DOHH2 (cell line): ENCODE results near the gene MAPK11.

Source experiments
- EZH2phosphoT487 ChIP-seq: fragments of 200-600 bp; sonication (generic); IDR thresholded peaks from 2 replicates; pipeline ENCODE4 v1.6.1; 2017; ENCODE audit warnings: borderline replicate concordance, mild to moderate bottlenecking, antibody characterized with exemption, low read length, moderate library complexity, mixed read lengths
- TF ChIP-seq, protein P1 (sequence below): fragments of 200-600 bp; sonication (generic); IDR thresholded peaks from one replicate; pipeline ENCODE4 v1.5.1; 2014; ENCODE audit warnings: antibody characterized with exemption, mild to moderate bottlenecking, low read depth, low read length; ENCODE audit not compliant: poor library complexity, severe bottlenecking

DNA sequence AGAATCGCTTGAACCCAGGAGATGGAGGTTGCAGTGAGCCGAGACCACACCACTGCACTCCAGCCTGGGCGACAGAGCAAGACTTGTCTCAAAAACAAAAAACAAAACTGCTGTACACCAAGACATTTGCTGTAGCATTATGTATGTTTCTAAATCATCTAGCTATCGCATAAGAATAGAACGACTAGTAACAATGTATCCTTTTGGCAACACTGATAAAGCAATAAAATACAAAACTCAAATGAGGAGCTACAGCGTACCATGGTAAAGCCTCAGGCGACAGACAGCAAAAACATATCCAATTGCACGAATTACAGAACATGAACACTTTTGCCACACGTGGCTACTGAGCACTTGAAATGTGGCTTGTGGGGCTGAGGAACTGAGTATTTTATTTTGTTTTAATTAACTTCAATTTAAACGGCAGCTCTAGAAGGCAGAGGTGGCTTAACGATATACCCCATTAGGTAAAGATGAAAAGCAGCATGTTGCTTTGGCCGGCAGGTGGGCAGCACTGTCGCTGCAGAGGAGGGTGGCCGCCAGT lies 27.7 kb downstream of the MAPK11 start:
- TF ChIP-seq, protein P1, sequence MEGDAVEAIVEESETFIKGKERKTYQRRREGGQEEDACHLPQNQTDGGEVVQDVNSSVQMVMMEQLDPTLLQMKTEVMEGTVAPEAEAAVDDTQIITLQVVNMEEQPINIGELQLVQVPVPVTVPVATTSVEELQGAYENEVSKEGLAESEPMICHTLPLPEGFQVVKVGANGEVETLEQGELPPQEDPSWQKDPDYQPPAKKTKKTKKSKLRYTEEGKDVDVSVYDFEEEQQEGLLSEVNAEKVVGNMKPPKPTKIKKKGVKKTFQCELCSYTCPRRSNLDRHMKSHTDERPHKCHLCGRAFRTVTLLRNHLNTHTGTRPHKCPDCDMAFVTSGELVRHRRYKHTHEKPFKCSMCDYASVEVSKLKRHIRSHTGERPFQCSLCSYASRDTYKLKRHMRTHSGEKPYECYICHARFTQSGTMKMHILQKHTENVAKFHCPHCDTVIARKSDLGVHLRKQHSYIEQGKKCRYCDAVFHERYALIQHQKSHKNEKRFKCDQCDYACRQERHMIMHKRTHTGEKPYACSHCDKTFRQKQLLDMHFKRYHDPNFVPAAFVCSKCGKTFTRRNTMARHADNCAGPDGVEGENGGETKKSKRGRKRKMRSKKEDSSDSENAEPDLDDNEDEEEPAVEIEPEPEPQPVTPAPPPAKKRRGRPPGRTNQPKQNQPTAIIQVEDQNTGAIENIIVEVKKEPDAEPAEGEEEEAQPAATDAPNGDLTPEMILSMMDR = no peak
- no peak for TF ChIP-seq EZH2phosphoT487
